ENCODE results near the gene TSC22D3.

TSC22D3 gene

GRCh38 chrX:107716118-107716684 lies 59.4 kb downstream of the TSC22D3 start:
- Histone ChIP-seq H3K27ac (peak overlapping the region; percentile 84 to 99 (median 94)), H3K4me3 (peak overlapping the region; percentile 51 to 77 (median 59))

- H3K4me3 ChIP-seq = peak overlapping the region; percentile 51 to 77 (median 59)
- peak overlapping the region; percentile 84 to 99 (median 94) for H3K27ac ChIP-seq
Measured at GRCh38 chrX:107715331-107716117, 60.1 kb downstream of the TSC22D3 start.

GRCh38 chrX:107714206-107714891 lies 61.2 kb downstream of the TSC22D3 start:
- Histone ChIP-seq H3K4me3 (peak overlapping the region in 5 of 7 experiments; percentile 53 to 74 (median 59)), H3K27ac (peak overlapping the region in 16 of 21 experiments; percentile 8 to 99 (median 94))

GRCh38 chrX:107713543-107714205 lies 61.9 kb downstream of the TSC22D3 start:
- H3K4me3 ChIP-seq = peak overlapping the region in 3 of 7 experiments; percentile 10 to 59 (median 53)
- H3K27ac ChIP-seq = peak overlapping the region in 15 of 21 experiments; percentile 8 to 98 (median 94)

GRCh38 chrX:107713203-107713542 lies 62.4 kb downstream of the TSC22D3 start:
- no peak overlapping the region for H3K4me3 ChIP-seq
- peak overlapping the region in 14 of 21 experiments; percentile 19 to 98 (median 74) for H3K27ac ChIP-seq

- Histone ChIP-seq H3K4me3 (no peak overlapping the region), H3K27ac (peak overlapping the region in 17 of 21 experiments; percentile 23 to 91 (median 77))
Measured at GRCh38 chrX:107712231-107713202, 63.1 kb downstream of the TSC22D3 start.

GRCh38 chrX:107711521-107712181 lies 63.9 kb downstream of the TSC22D3 start:
- Histone ChIP-seq H3K4me3 (no peak overlapping the region), H3K27ac (peak overlapping the region in 18 of 21 experiments; percentile 43 to 91 (median 75))

- peak overlapping the region in 20 of 21 experiments; percentile 39 to 91 (median 75) for H3K27ac ChIP-seq
- no peak overlapping the region for H3K4me3 ChIP-seq
Measured at GRCh38 chrX:107710617-107711391, 64.8 kb downstream of the TSC22D3 start.

GRCh38 chrX:107709266-107709806 lies 66.3 kb downstream of the TSC22D3 start:
- Histone ChIP-seq H3K27ac (no peak overlapping the region), H3K4me3 (no peak overlapping the region)

- H3K4me3 ChIP-seq = no peak overlapping the region
- H3K27ac ChIP-seq = no peak overlapping the region
Measured at GRCh38 chrX:107708762-107709161, 66.8 kb downstream of the TSC22D3 start.

GRCh38 chrX:107707866-107708265 lies 67.7 kb downstream of the TSC22D3 start:
- Histone ChIP-seq H3K4me3 (no peak overlapping the region), H3K27ac (no peak overlapping the region)

- Histone ChIP-seq H3K27ac (no peak overlapping the region), H3K4me3 (no peak overlapping the region)
Measured at GRCh38 chrX:107706309-107706708, 69.3 kb downstream of the TSC22D3 start.

GRCh38 chrX:107704587-107704986 lies 71.0 kb downstream of the TSC22D3 start:
- no peak overlapping the region for H3K27ac ChIP-seq
- no peak overlapping the region for H3K4me3 ChIP-seq

GRCh38 chrX:107704181-107704580 lies 71.4 kb downstream of the TSC22D3 start:
- H3K27ac ChIP-seq = no peak overlapping the region

GRCh38 chrX:107701493-107702121 lies 74.0 kb downstream of the TSC22D3 start:
- Histone ChIP-seq H3K4me3 (no peak overlapping the region), H3K27ac (peak overlapping the region in 5 of 21 experiments; percentile 17 to 52 (median 31))

More at GRCh38 chrX:107704181-107704580, 71.4 kb downstream of the TSC22D3 start:
- no peak overlapping the region for H3K4me3 ChIP-seq

GRCh38 chrX:107700790-107701189 lies 74.8 kb downstream of the TSC22D3 start:
- Histone ChIP-seq H3K4me3 (no peak overlapping the region), H3K27ac (peak overlapping the region in 5 of 21 experiments; percentile 21 to 52 (median 33))

GRCh38 chrX:107700317-107700774 lies 75.2 kb downstream of the TSC22D3 start:
- no peak overlapping the region for H3K4me3 ChIP-seq
- peak overlapping the region in 5 of 21 experiments; percentile 21 to 52 (median 33) for H3K27ac ChIP-seq

Measured in skin epidermis (tissue), 12 donors.